ENCODE data around the gene FOXL1. TPM values are rescaled to one million over a fixed set of nuclear protein-coding genes. Genes with fewer than 3 reads are reported as not detected.

Gene FOXL1
- total RNA-seq, 3 donors from 2014 or later (not counting 1 experiment from before 2014, with no cell fraction given): 0.10 TPM; not detected in 2

GRCh38 chr16:86630471-86630870 lies 52.1 kb downstream of the FOXL1 start:
- H3K4me1 Mint-ChIP-seq: peaks cover 7 to 11% of the 10 kb centered on the region in 2 donors
- H3K4me3 Mint-ChIP-seq: no peak overlapping the region
- peaks cover 2 to 36% of the 10 kb centered on the region in 2 donors for H3K27me3 Mint-ChIP-seq (ENCODE audit: low read depth in 2 of 2)
- no peak overlapping the region for H3K27ac Mint-ChIP-seq
- TF ChIP-seq CTCF (IDR thresholded peaks at IDR 0.05): no peak
- intact Hi-C loops (cut with micrococcal nuclease): no loop called here
- H3K36me3 Mint-ChIP-seq: no peaks in the 10 kb centered on the region
- H3K9me3 ChIP-seq (ENCODE audit: control insufficient read depth, insufficient read depth, low read length): no peaks in the 10 kb centered on the region
- no peaks in the 10 kb centered on the region for H3K9me3 Mint-ChIP-seq
- DNase-seq: no peak
- no peaks in the 10 kb centered on the region for H3K27me3 ChIP-seq (ENCODE audit: control insufficient read depth, insufficient read depth, low read length)
- ATAC-seq: no peak
- H3K36me3 ChIP-seq (ENCODE audit: control insufficient read depth, insufficient read depth, low read length): no peaks in the 10 kb centered on the region
- no peaks in the 10 kb centered on the region for H3K4me1 ChIP-seq (ENCODE audit: control insufficient read depth, insufficient read depth, low read length)
- no peak overlapping the region for H3K27ac ChIP-seq (ENCODE audit: low read length)
- WGBS (ENCODE audit: insufficient coverage): 90% methylated on average over 13 of the region's 13 CpGs
- no peak overlapping the region for H3K4me3 ChIP-seq (ENCODE audit: low read length)

- no peak overlapping the region for H3K4me3 ChIP-seq (ENCODE audit: low read length)
- H3K4me1 ChIP-seq (ENCODE audit: control insufficient read depth, insufficient read depth, low read length): no peaks in the 10 kb centered on the region
- no peaks in the 10 kb centered on the region for H3K27me3 ChIP-seq (ENCODE audit: control insufficient read depth, insufficient read depth, low read length)
- WGBS (ENCODE audit: insufficient coverage): 49% methylated on average over 8 of the region's 9 CpGs
- Mint-ChIP-seq H3K27ac (no peak overlapping the region), H3K27me3 (ENCODE audit: low read depth in 2 of 2) (peaks cover 2 to 43% of the 10 kb centered on the region in 2 donors), H3K4me1 (peaks cover 7 to 11% of the 10 kb centered on the region in 2 donors), H3K36me3 (no peaks in the 10 kb centered on the region), H3K9me3 (no peaks in the 10 kb centered on the region), H3K4me3 (no peak overlapping the region)
- DNase-seq (no peak), ATAC-seq (no peak)
- no peak for TF ChIP-seq CTCF (IDR thresholded peaks at IDR 0.05)
- H3K27ac ChIP-seq (ENCODE audit: low read length): no peak overlapping the region
- intact Hi-C loops (cut with micrococcal nuclease): no loop called here
- H3K9me3 ChIP-seq (ENCODE audit: control insufficient read depth, insufficient read depth, low read length): no peaks in the 10 kb centered on the region
- no peaks in the 10 kb centered on the region for H3K36me3 ChIP-seq (ENCODE audit: control insufficient read depth, insufficient read depth, low read length)
These were observed 53.1 kb downstream of the FOXL1 start for GRCh38 chr16:86631444-86631843.

Other genes starting within 250 kb of the FOXL1 start
- not detected for gene FOXF1, start 68.0 kb upstream of the FOXL1 start, total RNA-seq
- 10 to 100 TPM; 14.3 to 22.0 (median 16.9) TPM for gene MTHFSD, start 23.3 kb upstream of the FOXL1 start, total RNA-seq
- under 1 TPM in 1 of 3 donors, not detected in 2; 0.14 TPM for gene FOXC2, start 11.7 kb upstream of the FOXL1 start, total RNA-seq